Cerebellar cortex (tissue), 1 donor: ENCODE results near the gene PRTN3.
A peak's percentile ranks its signal among the peaks of the same experiment; 100 is the strongest.
"Not testable (repeated sequence)": the region's sequence is repeated elsewhere in the genome, so short reads cannot be mapped to it uniquely, and the experiment has no call there.

Experiments
- DNase-seq: peaks from one replicate; pipeline ENCODE4 v3.0.0-alpha.2; 2015; ENCODE audit warnings: low spot score

PRTN3 gene

DNA sequence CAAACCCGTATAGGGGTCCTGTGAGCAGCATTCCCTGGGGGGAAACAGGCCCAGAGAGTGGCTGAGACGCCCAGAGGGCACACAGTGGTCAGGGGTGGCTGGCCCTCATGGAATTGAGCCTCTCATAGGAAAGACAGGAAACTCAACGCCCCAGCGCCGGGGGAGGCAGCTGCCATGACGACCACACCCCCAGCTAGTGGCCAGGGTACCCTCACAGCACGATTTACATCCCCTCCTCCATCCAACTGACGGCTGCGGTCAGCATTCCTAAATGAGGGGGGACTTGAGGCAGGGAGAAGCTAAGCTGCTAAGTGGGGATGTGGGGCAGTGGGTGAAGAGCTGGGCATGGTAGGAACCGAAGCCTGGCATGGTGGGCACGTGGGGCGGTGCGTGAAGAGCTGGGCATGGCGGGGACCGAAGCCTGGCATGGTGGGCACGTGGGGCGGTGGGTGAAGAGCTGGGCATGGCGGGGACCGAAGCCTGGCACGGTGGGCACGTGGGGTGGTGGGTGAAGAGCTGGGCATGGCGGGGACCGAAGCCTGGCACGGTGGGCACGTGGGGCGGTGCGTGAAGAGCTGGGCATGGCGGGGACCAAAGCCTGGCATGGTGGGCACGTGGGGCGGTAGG, 42.2 kb downstream of the PRTN3 start:
- no peak for DNase-seq

DNA sequence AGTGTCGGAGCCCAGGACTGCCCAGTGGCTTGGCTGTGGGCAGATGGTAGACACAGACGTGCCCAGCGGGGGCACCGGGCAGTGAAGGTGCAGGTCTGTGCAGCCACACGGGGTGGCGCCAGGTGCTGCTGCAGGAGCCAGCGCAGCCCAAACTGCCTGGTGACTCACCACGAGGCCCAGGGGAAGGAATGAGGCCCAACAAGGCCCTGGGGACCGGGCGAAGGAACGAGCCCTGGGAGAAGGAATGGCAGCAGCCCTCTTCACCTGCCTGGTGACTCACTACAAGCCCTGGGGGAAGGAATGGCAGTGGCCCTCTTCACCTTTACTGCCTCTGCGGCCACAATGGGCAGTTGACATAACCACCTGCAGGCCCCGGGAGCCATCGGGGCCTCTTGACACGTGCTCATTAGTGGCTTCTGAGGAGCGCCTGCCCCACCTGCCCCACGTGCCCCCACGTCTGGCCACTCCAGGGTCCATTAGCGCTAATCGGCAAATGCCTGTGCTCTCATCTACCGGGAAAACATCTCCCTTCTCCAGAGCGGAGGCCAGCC, 42.9 kb downstream of the PRTN3 start:
- peak; percentile 54 for DNase-seq

DNA sequence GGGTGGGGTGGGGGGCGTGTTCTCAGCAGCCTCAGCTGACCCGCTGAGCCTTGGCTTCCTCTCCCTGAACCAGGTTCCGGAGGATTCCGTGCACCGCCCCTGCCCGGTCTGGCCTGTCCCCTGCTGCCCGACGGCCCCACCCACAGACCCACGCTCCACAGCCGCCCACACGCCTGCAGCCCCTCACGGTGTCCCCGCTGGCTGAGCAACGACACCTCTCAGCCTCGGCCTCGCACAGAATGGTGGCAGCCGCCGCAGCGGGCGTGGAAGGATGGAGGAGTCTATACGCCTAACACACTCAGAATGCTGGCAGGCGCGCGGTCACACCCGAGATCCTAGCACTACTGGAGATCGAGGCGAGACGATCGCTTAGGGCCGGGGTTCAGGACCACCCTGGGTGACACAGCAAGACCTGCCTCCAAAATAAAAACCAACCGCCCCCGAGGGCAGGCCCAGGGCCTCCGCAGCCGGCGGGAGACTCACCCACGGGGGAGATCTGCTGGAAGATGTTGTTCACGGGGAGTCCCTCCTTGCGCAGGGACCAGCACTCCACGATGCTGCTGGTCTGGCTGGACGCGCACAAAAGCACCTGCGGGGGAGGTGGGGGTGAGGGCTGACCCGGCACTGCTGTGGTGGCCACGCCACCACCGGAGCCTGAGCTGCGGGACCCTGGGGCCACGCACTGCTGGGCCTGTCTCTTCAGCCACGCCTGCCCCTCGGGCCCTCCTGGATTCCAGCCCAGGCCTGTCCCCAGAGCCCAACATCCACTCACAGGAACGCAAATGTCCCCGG, 43.8 kb downstream of the PRTN3 start:
- DNase-seq = no peak

DNA sequence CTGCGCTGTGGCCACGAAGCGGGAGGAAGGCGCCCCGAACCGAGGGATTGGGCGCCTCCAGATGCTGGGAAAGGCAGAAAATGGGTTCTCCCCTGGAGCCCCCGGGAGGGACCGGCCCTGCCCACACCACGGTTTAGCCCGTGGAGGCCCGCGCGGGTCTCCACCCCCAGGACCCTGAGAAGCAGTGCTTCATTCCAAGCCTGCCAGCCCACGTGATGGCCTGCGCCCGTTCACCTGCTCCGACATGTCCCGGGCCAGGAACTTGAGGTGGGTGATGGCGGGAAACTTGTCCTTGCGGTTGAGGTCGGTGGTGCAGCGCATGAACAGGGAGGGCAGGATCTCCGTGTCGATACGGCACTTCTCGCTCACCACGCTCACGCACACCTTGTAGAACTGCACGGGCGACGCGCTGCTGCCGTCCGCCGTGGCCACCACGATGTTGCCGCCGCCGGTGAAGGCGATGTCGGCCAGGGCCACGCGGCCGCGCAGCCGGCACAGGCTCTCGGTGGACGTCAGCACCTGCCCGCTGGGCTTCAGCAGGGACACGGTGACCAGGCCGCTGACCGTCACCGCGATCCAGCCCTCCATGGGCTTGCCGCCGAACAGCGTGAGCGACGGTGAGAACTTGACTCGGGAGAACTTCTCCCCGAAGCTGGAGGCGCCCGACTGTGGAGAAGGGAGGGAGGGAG, 44.9 kb downstream of the PRTN3 start:
- DNase-seq = no peak

DNA sequence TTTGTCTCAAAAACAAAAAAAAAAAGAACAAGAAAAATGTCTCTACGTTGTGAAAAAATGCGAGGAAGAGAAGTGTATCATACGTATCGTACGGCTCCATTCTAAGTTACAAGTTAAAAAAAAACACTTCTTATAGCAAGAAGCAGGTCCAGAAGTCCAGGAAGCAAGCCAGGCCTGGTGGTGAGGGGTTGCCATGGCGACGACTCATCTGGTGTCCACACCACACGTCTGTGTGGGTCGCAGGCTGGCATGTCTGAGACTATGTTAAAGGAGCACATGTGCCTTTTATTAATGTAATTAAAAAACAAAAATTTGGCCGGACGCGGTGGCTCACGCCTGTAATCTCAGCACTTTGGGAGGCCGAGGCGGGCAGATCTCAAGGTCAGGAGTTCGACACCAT, 46.3 kb downstream of the PRTN3 start:
- DNase-seq = peak; percentile 34

DNA sequence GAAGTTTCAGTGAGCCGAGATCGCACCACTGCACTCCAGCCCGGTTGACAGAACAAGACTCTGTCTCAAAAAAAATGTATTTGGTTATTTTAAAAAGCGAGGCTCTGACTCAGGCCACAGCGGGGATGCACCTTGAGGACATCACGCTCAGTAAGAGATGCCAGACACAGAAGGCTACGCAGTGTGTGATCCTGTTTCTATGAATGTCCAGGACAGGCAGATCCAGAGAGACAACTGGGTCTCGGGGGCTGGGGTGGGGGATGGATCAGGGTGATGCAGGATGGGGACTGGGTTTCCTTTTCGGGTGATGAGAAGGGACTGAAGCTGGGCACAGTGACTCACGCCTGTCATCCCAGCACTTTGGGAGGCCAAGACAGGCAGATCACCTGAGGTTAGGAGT, 46.8 kb downstream of the PRTN3 start:
- DNase-seq = no peak

DNA sequence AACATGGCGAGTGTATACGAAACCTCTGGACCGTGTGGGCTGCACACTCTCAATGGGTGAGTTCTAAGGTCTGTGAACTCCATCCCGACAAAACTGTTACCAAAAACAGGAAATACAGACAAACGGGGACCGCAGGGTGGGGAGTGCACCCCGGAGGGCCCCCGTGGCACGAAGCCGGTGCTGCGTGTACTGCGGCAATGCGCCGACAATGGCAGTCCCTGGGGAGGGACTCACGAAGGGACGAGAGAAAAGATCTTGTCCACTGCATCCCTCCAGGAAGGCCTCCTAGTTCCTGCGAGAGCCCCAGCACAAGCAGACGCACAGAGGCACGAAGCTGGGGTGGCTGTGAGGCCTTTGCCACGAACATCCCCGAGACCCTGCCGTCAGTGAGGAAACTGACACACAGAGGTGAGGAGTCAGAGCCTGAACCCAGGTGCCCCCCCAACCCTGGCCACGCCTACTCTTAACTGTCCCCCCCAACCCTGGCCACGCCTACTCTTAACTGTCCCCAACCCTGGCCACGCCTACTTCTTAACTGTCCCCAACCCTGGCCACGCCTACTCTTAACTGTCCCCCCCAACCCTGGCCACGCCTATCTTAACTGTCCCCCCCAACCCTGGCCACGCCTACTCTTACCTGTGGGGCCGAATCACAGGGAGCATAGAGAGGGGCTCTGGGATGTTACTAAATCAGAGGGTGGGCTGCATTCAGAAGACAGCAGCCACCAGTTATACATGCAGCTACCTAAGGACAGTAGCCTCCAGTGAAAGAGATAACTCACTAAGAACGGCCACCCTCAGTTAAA, 48.0 kb downstream of the PRTN3 start:
- no peak for DNase-seq

DNA sequence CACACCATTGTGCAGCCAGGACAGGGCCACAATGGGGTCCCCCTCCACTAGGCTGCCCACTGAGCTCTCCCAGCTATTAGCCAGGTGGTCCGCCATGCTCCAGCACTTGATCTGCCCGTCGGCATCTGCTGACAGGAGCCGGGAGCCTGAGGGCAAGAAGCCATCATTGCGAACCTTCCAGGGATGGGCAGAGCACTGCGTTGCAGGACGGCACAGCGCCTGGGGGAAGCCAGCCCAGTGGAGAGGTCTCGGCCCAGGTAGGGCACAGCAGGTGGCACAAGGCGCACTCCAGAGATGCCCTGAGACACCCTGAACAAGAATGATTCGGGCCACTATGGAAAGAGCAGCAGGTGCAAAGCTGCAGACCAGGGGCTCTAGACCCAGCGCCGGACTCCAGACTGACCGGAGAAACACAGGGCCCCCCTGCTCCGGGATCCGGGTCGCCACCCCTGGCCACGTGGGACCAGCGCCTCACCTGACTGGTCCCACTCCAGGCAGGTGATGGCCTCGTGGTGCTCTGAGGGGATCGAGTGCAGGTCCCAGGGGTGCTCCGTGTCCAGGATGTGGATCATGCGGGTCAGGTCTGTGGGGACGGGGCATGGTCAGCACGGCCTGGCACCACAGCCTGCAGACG, 49.0 kb downstream of the PRTN3 start:
- DNase-seq = no peak

DNA sequence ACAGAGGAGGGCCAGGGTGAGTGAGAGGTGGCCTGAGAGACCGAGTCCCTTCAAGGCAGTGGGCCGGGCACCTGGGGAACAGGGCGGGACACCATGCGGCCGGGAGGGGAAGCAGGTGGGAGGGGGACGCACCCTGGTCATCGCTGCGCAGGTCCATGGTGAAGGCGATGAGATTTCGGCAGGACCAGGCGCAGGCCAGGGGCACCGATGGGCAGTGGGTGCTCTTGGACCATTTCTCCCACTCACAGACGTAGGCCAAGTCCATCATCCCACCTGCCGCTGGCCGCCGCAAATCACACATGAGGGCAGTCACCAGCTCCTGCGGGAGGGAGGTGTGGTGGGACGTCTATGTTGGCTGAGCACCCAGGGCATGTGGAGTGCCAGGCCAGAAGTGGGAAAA, 50.0 kb downstream of the PRTN3 start:
- DNase-seq = no peak

DNA sequence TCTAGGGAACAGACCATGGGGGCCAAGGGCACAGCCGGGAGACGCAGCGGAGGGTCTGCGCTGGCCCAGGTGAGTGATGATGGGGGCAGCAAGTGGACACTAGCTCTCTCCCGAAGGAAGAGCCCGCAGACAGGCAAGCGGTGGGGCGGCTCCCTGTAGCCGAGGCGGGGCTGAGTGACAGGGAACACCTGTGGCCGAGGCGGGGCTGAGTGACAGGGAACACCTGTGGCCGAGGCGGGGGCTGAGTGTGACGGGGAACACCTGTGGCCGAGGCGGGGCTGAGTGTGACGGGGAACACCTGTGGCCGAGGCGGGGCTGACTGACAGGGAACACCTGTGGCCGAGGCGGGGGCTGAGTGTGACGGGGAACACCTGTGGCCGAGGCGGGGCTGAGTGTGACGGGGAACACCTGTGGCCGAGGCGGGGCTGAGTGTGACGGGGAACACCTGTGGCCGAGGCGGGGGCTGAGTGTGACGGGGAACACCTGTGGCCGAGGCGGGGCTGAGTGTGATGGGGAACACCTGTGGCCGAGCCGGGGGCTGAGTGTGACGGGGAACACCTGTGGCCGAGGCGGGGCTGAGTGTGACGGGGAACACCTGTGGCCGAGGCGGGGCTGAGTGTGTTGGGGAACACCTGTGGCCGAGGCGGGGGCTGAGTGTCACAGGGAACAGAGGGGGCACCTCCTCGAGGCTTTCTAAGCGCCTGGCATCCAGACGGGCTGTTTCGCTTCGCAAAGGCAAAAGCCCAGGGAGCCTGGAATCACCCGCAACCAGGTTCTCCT, 50.8 kb downstream of the PRTN3 start:
- not testable (repeated sequence) for DNase-seq

DNA sequence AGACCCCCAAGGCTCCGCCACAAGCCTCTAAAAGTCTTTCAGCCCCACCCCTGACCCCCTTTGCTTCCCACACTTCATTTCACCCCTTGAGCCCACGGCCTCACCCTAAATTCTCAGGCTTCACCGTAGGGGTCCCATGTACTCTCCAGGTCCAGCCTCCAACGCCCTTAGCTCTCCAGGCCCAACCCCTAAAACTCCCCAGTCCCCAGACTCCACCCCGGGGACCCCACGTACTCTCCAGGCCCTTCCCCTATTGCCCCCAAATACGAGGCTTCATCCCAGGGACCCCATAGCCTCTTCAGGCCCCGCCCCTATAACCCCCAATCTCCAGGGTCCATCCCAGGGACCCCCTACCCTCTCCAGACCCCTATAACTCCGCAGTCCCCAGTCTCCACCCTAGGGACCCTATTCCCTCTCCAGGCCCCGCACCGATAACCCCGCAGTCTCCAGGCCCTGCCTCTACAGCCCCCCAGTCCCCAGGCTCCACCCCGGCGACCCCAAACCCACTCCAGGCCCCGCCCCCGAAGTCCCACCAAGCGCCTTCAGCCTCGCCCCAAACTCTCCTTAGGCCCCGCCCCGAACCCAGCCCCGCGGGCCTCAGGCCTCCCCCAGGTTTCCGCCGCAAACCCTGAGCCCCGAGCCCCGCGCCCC, 51.6 kb downstream of the PRTN3 start:
- DNase-seq = no peak

DNA sequence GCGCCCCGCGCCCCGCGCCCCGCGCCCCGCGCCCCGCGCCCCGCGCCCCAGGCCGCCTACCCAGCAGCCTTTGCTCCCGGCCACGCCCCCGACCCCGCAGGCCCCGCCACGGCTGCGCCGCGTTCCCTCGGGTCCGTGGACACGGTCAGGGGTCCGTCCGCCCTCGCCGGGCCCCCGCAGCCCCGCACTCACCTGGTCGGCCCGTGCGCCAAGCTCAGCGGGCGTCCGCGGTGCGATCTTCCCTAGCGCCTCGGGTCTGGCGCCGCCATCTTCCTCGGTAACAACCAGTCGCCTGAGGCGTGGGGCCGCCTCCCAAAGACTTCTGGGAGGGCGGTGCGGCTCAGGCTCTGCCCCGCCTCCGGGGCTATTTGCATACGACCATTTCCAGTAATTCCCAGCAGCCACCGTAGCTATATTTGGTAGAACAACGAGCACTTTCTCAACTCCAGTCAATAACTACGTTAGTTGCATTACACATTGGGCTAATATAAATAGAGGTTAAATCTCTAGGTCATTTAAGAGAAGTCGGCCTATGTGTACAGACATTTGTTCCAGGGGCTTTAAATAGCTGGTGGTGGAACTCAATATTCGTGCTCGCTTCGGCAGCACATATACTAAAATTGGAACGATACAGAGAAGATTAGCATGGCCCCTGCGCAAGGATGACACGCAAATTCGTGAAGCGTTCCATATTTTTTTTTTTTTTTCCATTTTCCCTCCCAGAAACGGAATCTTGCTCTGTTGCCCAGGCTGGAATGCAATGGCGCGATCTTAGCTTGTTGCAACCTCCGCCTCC, 52.3 kb downstream of the PRTN3 start, which contains the start of the genes MED16 and RNU6-9:
Gene MED16, minus strand, starts transcription at position 294 of the 796 bp plus-strand sequence. CDS start 2,056 bp downstream, outside the sequence.
Gene RNU6-9, plus strand, starts transcription at position 591 of the 796 bp plus-strand sequence.
- DNase-seq = peak; percentile 95

DNA sequence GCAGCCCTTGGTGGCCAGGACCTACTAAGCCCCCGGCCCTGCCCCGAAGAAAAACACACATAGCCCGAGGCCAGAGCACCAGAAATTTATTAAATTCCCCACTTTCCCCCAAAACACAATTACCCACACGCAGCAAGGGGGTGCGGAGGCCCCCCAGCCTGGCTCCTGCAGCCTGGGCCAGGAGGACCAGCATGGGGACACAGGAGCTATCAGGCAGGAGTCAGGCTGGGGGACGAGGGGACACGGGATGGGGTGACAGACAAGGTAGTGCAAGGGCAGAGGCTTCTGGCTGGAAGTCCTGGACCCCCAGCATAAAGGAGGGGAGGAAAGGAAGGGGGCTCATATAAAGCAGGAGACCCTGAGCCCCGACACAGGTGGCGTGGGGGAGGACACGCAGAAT, 55.6 kb downstream of the PRTN3 start:
- DNase-seq = no peak

DNA sequence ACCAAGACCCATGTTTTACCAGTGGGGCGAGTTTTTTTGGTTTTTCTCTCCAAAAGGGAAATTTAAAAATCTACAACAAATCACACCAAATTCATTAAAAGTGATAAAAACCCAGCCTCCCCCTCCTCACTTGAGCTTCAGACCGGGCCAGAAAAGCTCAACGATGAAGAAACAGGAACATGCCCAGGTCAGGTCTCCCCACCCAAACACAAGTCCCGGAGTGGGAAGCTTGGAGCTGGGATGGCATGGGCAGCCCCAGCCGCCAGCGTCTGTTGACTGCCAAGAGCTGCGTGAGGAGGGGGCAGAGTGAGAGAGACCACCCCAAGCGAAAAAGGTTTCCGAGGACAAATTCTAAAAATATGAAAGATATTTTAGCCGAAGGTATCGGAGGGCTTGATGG, 56.2 kb downstream of the PRTN3 start:
- no peak for DNase-seq

DNA sequence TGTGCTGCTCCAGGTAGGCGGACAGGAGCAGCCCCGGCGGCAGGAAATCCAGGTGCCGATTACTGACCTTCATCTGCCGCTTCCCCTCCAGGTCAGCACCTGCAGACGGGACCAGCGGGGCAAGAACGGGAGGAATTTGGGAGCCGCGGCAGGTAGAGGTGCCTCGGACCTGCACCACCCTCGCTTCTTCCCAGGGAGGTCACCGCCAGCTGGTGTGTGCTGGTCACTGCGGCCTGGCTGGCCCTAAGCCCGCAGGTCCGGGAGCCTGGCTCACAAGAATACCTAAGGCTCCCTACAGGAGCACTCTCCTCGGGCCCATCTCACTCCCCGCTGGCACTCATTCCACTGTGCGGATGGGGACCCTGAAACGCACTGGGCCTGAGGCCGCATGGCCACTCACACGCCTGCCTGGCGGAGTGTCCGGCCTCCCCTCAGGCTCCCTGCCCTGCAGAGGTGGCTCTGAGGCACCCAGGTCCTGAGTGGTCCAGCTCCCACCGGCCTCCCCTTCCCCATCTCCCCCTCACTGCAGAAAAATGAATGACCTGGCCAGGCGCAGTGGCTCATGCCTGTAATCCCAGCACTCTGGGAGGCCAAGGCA, 56.7 kb downstream of the PRTN3 start:
- no peak for DNase-seq
